Measurements from ENCODE around the gene HPS3. TPM values are rescaled to one million over a fixed set of nuclear protein-coding genes. Genes with fewer than 3 reads are reported as not detected.

The HPS3 gene
- polyA plus RNA-seq, 1 donor from 2014 or later = 17.1 TPM

DNA sequence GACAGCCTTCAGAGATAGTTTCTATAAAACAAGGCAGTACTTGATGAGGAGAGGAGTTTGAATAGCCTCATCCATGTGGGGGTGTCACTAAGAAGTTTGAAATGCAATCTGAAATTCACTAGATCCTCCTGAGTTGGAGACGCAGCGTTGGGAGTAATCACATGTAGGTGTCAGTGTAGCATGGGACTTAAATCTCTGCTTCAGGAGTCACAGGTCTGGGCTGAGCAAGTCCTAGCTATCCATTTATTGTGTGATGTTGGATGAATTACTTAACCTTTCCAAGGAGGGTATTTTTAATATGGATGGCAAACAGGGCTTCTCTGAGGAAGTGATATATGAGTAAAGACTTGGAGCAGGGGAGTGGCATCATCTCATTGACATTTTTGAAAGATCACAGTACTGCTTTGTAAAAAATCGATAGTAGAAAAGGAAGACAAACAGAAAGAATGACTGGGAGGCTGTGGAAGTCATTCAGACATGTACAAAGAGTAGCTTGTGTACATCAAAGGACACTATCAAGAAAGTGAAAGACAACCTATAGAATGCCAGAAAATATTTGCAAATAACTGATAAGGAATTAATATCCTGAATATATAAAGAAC lies 75.1 kb downstream of the HPS3 start:
- H3K36me3 ChIP-seq (ENCODE audit: insufficient read depth, low read length) = no peaks in the 10 kb centered on the region
- H3K9me3 ChIP-seq (ENCODE audit: low read length) = no peaks in the 10 kb centered on the region
- no peaks in the 10 kb centered on the region for H3F3A ChIP-seq (ENCODE audit: insufficient read depth, low read length, poor library complexity, severe bottlenecking)
- H3K27me3 ChIP-seq (ENCODE audit: insufficient read depth, low read depth, low read length) = no peaks in the 10 kb centered on the region
- no peaks in the 10 kb centered on the region for H4K20me1 ChIP-seq (ENCODE audit: insufficient read depth)
- H3K4me2 ChIP-seq (ENCODE audit: low read length) = no peak overlapping the region
- no peaks in the 10 kb centered on the region for H3K9me2 ChIP-seq (ENCODE audit: insufficient read depth, low read length)
- no peak overlapping the region for H3K9ac ChIP-seq (ENCODE audit: low read length)
- H3K79me2 ChIP-seq (replicated peaks; ENCODE audit: insufficient read depth, low read length) = no peaks in the 10 kb centered on the region
- H3K27ac ChIP-seq (ENCODE audit: low read length) = no peak overlapping the region
- TF ChIP-seq MXI1 (conservative IDR thresholded peaks at IDR 0.05; ENCODE audit: poor library complexity, severe bottlenecking) (no peak), RAD21 (conservative IDR thresholded peaks at IDR 0.05) (no peak), EZH2 (IDR thresholded peaks at IDR 0.05; ENCODE audit: borderline replicate concordance, insufficient read depth, low read length, poor library complexity, severe bottlenecking) (no peak), TAF1 (IDR thresholded peaks at IDR 0.05; ENCODE audit: low read depth) (no peak), POLR2AphosphoS5 (IDR thresholded peaks at IDR 0.05) (no peak)
- TF ChIP-seq, protein P1, sequence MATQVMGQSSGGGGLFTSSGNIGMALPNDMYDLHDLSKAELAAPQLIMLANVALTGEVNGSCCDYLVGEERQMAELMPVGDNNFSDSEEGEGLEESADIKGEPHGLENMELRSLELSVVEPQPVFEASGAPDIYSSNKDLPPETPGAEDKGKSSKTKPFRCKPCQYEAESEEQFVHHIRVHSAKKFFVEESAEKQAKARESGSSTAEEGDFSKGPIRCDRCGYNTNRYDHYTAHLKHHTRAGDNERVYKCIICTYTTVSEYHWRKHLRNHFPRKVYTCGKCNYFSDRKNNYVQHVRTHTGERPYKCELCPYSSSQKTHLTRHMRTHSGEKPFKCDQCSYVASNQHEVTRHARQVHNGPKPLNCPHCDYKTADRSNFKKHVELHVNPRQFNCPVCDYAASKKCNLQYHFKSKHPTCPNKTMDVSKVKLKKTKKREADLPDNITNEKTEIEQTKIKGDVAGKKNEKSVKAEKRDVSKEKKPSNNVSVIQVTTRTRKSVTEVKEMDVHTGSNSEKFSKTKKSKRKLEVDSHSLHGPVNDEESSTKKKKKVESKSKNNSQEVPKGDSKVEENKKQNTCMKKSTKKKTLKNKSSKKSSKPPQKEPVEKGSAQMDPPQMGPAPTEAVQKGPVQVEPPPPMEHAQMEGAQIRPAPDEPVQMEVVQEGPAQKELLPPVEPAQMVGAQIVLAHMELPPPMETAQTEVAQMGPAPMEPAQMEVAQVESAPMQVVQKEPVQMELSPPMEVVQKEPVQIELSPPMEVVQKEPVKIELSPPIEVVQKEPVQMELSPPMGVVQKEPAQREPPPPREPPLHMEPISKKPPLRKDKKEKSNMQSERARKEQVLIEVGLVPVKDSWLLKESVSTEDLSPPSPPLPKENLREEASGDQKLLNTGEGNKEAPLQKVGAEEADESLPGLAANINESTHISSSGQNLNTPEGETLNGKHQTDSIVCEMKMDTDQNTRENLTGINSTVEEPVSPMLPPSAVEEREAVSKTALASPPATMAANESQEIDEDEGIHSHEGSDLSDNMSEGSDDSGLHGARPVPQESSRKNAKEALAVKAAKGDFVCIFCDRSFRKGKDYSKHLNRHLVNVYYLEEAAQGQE (IDR thresholded peaks at IDR 0.05; ENCODE audit: borderline replicate concordance) = no peak
- H2AFZ ChIP-seq (ENCODE audit: low read depth, low read length) = no peak overlapping the region
- no peak overlapping the region for H3K4me3 ChIP-seq (ENCODE audit: low read length)

DNA sequence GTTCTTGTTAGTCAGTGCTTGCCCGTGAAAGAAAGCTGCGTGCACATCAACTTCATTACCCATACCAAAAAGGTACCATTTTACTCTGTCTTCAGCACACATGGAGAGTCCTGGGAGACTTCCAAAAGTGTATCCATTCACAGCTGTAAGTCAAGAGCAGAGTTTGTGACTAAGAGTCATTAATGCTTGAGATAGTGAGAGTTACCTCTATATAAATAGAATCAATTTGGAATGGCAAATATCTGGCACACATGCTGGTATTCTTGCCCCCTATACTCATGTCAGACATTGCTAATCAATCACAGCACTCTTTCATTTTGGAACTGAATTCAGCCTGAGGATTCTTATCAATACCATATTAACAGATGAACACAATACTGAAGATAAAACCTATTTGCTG lies 78.0 kb downstream of the HPS3 start:
- Histone ChIP-seq H3K9me2 (ENCODE audit: insufficient read depth, low read length) (no peaks in the 10 kb centered on the region), H3K79me2 (replicated peaks; ENCODE audit: insufficient read depth, low read length) (no peaks in the 10 kb centered on the region), H3K9ac (ENCODE audit: low read length) (no peak overlapping the region), H2AFZ (ENCODE audit: low read depth, low read length) (no peak overlapping the region), H3K27me3 (ENCODE audit: insufficient read depth, low read depth, low read length) (no peaks in the 10 kb centered on the region), H3K4me3 (ENCODE audit: low read length) (no peak overlapping the region), H3K27ac (ENCODE audit: low read length) (no peak overlapping the region), H3K36me3 (ENCODE audit: insufficient read depth, low read length) (no peaks in the 10 kb centered on the region), H3K4me2 (ENCODE audit: low read length) (no peak overlapping the region), H3K9me3 (ENCODE audit: low read length) (no peaks in the 10 kb centered on the region), H3F3A (ENCODE audit: insufficient read depth, low read length, poor library complexity, severe bottlenecking) (no peaks in the 10 kb centered on the region), H4K20me1 (ENCODE audit: insufficient read depth) (no peaks in the 10 kb centered on the region)
- TF ChIP-seq POLR2AphosphoS5 (IDR thresholded peaks at IDR 0.05) = no peak
- no peak for TF ChIP-seq RAD21 (conservative IDR thresholded peaks at IDR 0.05)

DNA sequence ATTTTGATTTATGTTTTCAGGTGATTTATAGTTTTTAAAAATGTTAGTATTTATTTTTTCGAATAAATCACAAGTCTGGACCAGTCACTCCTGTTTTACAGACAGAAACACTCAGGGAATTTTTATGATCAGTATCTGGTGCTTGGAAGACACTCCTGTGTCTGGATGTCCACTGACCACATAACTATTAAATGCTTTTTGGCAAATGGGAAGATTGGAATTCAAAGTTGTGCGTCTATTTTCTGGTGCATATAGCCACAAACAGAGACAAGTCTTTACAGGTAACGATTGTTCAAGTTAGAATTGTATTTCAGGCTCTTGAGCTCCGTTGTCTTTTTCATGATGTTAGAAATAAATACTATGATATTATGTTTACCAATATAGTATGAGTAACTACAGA lies 80.0 kb downstream of the HPS3 start:
- Histone ChIP-seq H3K4me2 (ENCODE audit: low read length) (no peak overlapping the region), H3K27me3 (ENCODE audit: insufficient read depth, low read depth, low read length) (no peaks in the 10 kb centered on the region), H3K9me2 (ENCODE audit: insufficient read depth, low read length) (no peaks in the 10 kb centered on the region), H4K20me1 (ENCODE audit: insufficient read depth) (no peaks in the 10 kb centered on the region), H2AFZ (ENCODE audit: low read depth, low read length) (no peak overlapping the region), H3K36me3 (ENCODE audit: insufficient read depth, low read length) (no peaks in the 10 kb centered on the region), H3K79me2 (replicated peaks; ENCODE audit: insufficient read depth, low read length) (no peaks in the 10 kb centered on the region), H3K9me3 (ENCODE audit: low read length) (no peaks in the 10 kb centered on the region), H3K27ac (ENCODE audit: low read length) (no peak overlapping the region), H3F3A (ENCODE audit: insufficient read depth, low read length, poor library complexity, severe bottlenecking) (no peaks in the 10 kb centered on the region), H3K9ac (ENCODE audit: low read length) (no peak overlapping the region), H3K4me3 (ENCODE audit: low read length) (no peak overlapping the region)
- TF ChIP-seq, protein P1 (IDR thresholded peaks at IDR 0.05; ENCODE audit: borderline replicate concordance) = no peak
